ENCODE measurements around the gene SLC30A2. TPM values are rescaled to one million over a fixed set of nuclear protein-coding genes. Genes with fewer than 3 reads are reported as not detected.
A peak's percentile ranks its signal among the peaks of the same experiment; 100 is the strongest.

SLC30A2 gene
- total and polyA plus RNA-seq, 9 of the 15 experiments (the other 6 are each of a cell fraction or from before 2014, with no cell fraction given) = 0.01 to 0.18 (median 0.06) TPM; not detected in 3

GRCh38 chr1:26060832-26061574 is 15.1 kb upstream of the SLC30A2 start (continued):
- TF ChIP-seq FOXP4 (CRISPR knock-in tag; IDR thresholded peaks at IDR 0.05; ENCODE audit: borderline replicate concordance) (0 out of 2 replicates have a peak, but pooled peaks have one; percentile 26), ZNF699 (CRISPR knock-in tag; IDR thresholded peaks at IDR 0.05; ENCODE audit: insufficient replicate concordance) (no peak), ZNF197 (CRISPR knock-in tag; IDR thresholded peaks at IDR 0.05; ENCODE audit: low read depth) (no peak), SP1 (CRISPR knock-in tag; IDR thresholded peaks at IDR 0.05) (0 out of 2 replicates have a peak, but pooled peaks have one; percentile 47), NR2F6 (CRISPR knock-in tag; IDR thresholded peaks at IDR 0.05) (no peak)
- TF ChIP-seq, protein P1, sequence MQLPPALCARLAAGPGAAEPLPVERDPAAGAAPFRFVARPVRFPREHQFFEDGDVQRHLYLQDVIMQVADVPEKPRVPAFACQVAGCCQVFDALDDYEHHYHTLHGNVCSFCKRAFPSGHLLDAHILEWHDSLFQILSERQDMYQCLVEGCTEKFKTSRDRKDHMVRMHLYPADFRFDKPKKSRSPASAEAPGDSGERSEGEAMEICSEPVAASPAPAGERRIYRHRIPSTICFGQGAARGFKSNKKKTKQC (CRISPR knock-in tag; IDR thresholded peaks at IDR 0.05) = 0 out of 2 replicates have a peak, but pooled peaks have one; percentile 10
- TF ChIP-seq, protein P2, sequence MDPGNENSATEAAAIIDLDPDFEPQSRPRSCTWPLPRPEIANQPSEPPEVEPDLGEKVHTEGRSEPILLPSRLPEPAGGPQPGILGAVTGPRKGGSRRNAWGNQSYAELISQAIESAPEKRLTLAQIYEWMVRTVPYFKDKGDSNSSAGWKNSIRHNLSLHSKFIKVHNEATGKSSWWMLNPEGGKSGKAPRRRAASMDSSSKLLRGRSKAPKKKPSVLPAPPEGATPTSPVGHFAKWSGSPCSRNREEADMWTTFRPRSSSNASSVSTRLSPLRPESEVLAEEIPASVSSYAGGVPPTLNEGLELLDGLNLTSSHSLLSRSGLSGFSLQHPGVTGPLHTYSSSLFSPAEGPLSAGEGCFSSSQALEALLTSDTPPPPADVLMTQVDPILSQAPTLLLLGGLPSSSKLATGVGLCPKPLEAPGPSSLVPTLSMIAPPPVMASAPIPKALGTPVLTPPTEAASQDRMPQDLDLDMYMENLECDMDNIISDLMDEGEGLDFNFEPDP (CRISPR knock-in tag; IDR thresholded peaks at IDR 0.05) = no peak
- TF ChIP-seq, protein P3, sequence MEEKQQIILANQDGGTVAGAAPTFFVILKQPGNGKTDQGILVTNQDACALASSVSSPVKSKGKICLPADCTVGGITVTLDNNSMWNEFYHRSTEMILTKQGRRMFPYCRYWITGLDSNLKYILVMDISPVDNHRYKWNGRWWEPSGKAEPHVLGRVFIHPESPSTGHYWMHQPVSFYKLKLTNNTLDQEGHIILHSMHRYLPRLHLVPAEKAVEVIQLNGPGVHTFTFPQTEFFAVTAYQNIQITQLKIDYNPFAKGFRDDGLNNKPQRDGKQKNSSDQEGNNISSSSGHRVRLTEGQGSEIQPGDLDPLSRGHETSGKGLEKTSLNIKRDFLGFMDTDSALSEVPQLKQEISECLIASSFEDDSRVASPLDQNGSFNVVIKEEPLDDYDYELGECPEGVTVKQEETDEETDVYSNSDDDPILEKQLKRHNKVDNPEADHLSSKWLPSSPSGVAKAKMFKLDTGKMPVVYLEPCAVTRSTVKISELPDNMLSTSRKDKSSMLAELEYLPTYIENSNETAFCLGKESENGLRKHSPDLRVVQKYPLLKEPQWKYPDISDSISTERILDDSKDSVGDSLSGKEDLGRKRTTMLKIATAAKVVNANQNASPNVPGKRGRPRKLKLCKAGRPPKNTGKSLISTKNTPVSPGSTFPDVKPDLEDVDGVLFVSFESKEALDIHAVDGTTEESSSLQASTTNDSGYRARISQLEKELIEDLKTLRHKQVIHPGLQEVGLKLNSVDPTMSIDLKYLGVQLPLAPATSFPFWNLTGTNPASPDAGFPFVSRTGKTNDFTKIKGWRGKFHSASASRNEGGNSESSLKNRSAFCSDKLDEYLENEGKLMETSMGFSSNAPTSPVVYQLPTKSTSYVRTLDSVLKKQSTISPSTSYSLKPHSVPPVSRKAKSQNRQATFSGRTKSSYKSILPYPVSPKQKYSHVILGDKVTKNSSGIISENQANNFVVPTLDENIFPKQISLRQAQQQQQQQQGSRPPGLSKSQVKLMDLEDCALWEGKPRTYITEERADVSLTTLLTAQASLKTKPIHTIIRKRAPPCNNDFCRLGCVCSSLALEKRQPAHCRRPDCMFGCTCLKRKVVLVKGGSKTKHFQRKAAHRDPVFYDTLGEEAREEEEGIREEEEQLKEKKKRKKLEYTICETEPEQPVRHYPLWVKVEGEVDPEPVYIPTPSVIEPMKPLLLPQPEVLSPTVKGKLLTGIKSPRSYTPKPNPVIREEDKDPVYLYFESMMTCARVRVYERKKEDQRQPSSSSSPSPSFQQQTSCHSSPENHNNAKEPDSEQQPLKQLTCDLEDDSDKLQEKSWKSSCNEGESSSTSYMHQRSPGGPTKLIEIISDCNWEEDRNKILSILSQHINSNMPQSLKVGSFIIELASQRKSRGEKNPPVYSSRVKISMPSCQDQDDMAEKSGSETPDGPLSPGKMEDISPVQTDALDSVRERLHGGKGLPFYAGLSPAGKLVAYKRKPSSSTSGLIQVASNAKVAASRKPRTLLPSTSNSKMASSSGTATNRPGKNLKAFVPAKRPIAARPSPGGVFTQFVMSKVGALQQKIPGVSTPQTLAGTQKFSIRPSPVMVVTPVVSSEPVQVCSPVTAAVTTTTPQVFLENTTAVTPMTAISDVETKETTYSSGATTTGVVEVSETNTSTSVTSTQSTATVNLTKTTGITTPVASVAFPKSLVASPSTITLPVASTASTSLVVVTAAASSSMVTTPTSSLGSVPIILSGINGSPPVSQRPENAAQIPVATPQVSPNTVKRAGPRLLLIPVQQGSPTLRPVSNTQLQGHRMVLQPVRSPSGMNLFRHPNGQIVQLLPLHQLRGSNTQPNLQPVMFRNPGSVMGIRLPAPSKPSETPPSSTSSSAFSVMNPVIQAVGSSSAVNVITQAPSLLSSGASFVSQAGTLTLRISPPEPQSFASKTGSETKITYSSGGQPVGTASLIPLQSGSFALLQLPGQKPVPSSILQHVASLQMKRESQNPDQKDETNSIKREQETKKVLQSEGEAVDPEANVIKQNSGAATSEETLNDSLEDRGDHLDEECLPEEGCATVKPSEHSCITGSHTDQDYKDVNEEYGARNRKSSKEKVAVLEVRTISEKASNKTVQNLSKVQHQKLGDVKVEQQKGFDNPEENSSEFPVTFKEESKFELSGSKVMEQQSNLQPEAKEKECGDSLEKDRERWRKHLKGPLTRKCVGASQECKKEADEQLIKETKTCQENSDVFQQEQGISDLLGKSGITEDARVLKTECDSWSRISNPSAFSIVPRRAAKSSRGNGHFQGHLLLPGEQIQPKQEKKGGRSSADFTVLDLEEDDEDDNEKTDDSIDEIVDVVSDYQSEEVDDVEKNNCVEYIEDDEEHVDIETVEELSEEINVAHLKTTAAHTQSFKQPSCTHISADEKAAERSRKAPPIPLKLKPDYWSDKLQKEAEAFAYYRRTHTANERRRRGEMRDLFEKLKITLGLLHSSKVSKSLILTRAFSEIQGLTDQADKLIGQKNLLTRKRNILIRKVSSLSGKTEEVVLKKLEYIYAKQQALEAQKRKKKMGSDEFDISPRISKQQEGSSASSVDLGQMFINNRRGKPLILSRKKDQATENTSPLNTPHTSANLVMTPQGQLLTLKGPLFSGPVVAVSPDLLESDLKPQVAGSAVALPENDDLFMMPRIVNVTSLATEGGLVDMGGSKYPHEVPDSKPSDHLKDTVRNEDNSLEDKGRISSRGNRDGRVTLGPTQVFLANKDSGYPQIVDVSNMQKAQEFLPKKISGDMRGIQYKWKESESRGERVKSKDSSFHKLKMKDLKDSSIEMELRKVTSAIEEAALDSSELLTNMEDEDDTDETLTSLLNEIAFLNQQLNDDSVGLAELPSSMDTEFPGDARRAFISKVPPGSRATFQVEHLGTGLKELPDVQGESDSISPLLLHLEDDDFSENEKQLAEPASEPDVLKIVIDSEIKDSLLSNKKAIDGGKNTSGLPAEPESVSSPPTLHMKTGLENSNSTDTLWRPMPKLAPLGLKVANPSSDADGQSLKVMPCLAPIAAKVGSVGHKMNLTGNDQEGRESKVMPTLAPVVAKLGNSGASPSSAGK (IDR thresholded peaks at IDR 0.05) = peak; percentile 60
